GM21515 (cell line): ENCODE results near the gene UGP2.
"Not testable (repeated sequence)": the region's sequence is repeated elsewhere in the genome, so short reads cannot be mapped to it uniquely, and the experiment has no call there.

ENCODE experiments used
- ATAC-seq: cut with Tn5 transposase; IDR thresholded peaks from one replicate; pipeline ENCODE4 v1.9.1; 2021; ENCODE audit not compliant: unreplicated experiment

The UGP2 gene

GRCh38 chr2:63841254-63842022 is at the start of gene UGP2:
Gene UGP2, plus strand, starts transcription at chr2:63841896. Its CDS starts 290 bp downstream, at chr2:63842186.
- ATAC-seq: peak; percentile 64

GRCh38 chr2:63792530-63792929 is 49.2 kb upstream of the UGP2 start:
- no peak for ATAC-seq

GRCh38 chr2:63796366-63796765 is 45.3 kb upstream of the UGP2 start:
- no peak for ATAC-seq

- no peak for ATAC-seq
Measured at GRCh38 chr2:63796796-63797195, 44.9 kb upstream of the UGP2 start.

- ATAC-seq: no peak
Measured at GRCh38 chr2:63801455-63801854, 40.2 kb upstream of the UGP2 start.

GRCh38 chr2:63805412-63805811 is 36.3 kb upstream of the UGP2 start:
- ATAC-seq: no peak

GRCh38 chr2:63808036-63808435 is 33.7 kb upstream of the UGP2 start:
- not testable (repeated sequence) for ATAC-seq

GRCh38 chr2:63808911-63809310 is 32.8 kb upstream of the UGP2 start:
- not testable (repeated sequence) for ATAC-seq

GRCh38 chr2:63811063-63811462 is 30.6 kb upstream of the UGP2 start:
- no peak for ATAC-seq

GRCh38 chr2:63811870-63812269 is 29.8 kb upstream of the UGP2 start:
- ATAC-seq: not testable (repeated sequence)

GRCh38 chr2:63814114-63814513 is 27.6 kb upstream of the UGP2 start:
- ATAC-seq: no peak

GRCh38 chr2:63817382-63817781 is 24.3 kb upstream of the UGP2 start:
- ATAC-seq: no peak

GRCh38 chr2:63818271-63818670 is 23.4 kb upstream of the UGP2 start:
- ATAC-seq: no peak

GRCh38 chr2:63819256-63819655 is 22.4 kb upstream of the UGP2 start:
- ATAC-seq: no peak

- ATAC-seq: no peak
Measured at GRCh38 chr2:63819765-63820717, 21.7 kb upstream of the UGP2 start.

- no peak for ATAC-seq
Measured at GRCh38 chr2:63820969-63821368, 20.7 kb upstream of the UGP2 start.

- ATAC-seq: no peak
Measured at GRCh38 chr2:63821396-63821795, 20.3 kb upstream of the UGP2 start.

- ATAC-seq: no peak
Measured at GRCh38 chr2:63822478-63822877, 19.2 kb upstream of the UGP2 start.

GRCh38 chr2:63827749-63828148 is 13.9 kb upstream of the UGP2 start:
- ATAC-seq: no peak

GRCh38 chr2:63831176-63831575 is 10.5 kb upstream of the UGP2 start:
- ATAC-seq: no peak

- no peak for ATAC-seq
Measured at GRCh38 chr2:63834401-63834800, 7.3 kb upstream of the UGP2 start.

- no peak for ATAC-seq
Measured at GRCh38 chr2:63837036-63837594, 4.6 kb upstream of the UGP2 start.
